ENCODE data around the gene SLC16A5. TPM values are rescaled to one million over a fixed set of nuclear protein-coding genes. Genes with fewer than 3 reads are reported as not detected.

SLC16A5 gene
- polyA plus RNA-seq, 3 donors = 26.1 to 99.4 (median 27.0) TPM

GRCh38 chr17:75077496-75078283, 10.1 kb upstream of the SLC16A5 start:
- Histone ChIP-seq H3K36me3 (replicated peaks in 1 of 2; ENCODE audit: control insufficient read depth in 1 of 2, insufficient read depth in 2 of 2, low read length in 2 of 2) (no peaks in the 10 kb centered on the region), H3K9ac (ENCODE audit: insufficient read depth, low read length, poor library complexity, severe bottlenecking) (peak overlapping the region; percentile 68), H4K20me1 (ENCODE audit: insufficient read depth, low read length) (no peaks in the 10 kb centered on the region), H2AFZ (ENCODE audit: insufficient read depth, low read depth, low read length, poor library complexity, severe bottlenecking) (peak overlapping the region; percentile 94), H3K4me1 (ENCODE audit: control insufficient read depth in 1 of 2, insufficient read depth in 2 of 2, low read length in 2 of 2) (peaks cover 61 to 63% of the 10 kb centered on the region in 2 donors), H3K27ac (ENCODE audit: low read depth in 1 of 2, low read length in 2 of 2) (peak overlapping the region; percentile 14 to 73), H3K79me2 (ENCODE audit: insufficient read depth, low read length) (no peaks in the 10 kb centered on the region), H3K4me3 (replicated peaks in 1 of 3; ENCODE audit: low read depth in 2 of 3, low read length in 3 of 3) (peak overlapping the region; percentile 1 to 71 (median 23)), H3K4me2 (replicated peaks; ENCODE audit: extremely low read depth, low read length, poor library complexity, severe bottlenecking) (peak overlapping the region; percentile 89), H3K27me3 (ENCODE audit: control insufficient read depth in 2 of 2, insufficient read depth in 2 of 2, low read length in 2 of 2) (no peaks in the 10 kb centered on the region), H3K9me3 (replicated peaks in 1 of 2; ENCODE audit: control insufficient read depth in 1 of 2, insufficient read depth in 1 of 2, low read length in 2 of 2) (no peaks in the 10 kb centered on the region)
- 6% methylated on average over 39 of the region's 53 CpGs for WGBS (ENCODE audit: insufficient coverage)
- TF ChIP-seq CTCF (IDR thresholded peaks at IDR 0.05) = peak; percentile 43
- H3K9me3 Mint-ChIP-seq = peaks cover 0 to 4% (median 0%) of the 10 kb centered on the region in 7 donors
- peak overlapping the region; percentile 75 to 89 for H3K4me3 Mint-ChIP-seq
- H3K27ac Mint-ChIP-seq = peak overlapping the region in 6 of 7 donors; percentile 25 to 87 (median 70)
- H3K36me3 Mint-ChIP-seq = no peaks in the 10 kb centered on the region
- peak; percentile 56 to 74 (median 60) for DNase-seq
- intact Hi-C loops (cut with micrococcal nuclease) = loop anchor here in 1 of 2 donors (5.0 kb wide), 1 partner anchor 35 kb away; no protein-coding TSS in a partner anchor
- peaks cover 64% of the 10 kb centered on the region for H3K4me1 Mint-ChIP-seq
- peaks cover 0 to 4% (median 1%) of the 10 kb centered on the region in 3 donors for H3K27me3 Mint-ChIP-seq (ENCODE audit: low read depth in 3 of 3)

GRCh38 chr17:75078284-75079022, 9.3 kb upstream of the SLC16A5 start:
- Mint-ChIP-seq H3K27me3 (ENCODE audit: low read depth in 3 of 3) (peaks cover 0 to 4% (median 1%) of the 10 kb centered on the region in 3 donors), H3K4me3 (peak overlapping the region in 1 of 2 donors; percentile 75), H3K36me3 (no peaks in the 10 kb centered on the region), H3K9me3 (peaks cover 0 to 4% (median 0%) of the 10 kb centered on the region in 7 donors), H3K27ac (peak overlapping the region in 2 of 7 donors; percentile 53 to 84), H3K4me1 (peaks cover 64% of the 10 kb centered on the region)
- H3K9me3 ChIP-seq (replicated peaks in 1 of 2; ENCODE audit: control insufficient read depth in 1 of 2, insufficient read depth in 1 of 2, low read length in 2 of 2) = no peaks in the 10 kb centered on the region
- peaks cover 61 to 63% of the 10 kb centered on the region in 2 donors for H3K4me1 ChIP-seq (ENCODE audit: control insufficient read depth in 1 of 2, insufficient read depth in 2 of 2, low read length in 2 of 2)
- H3K27ac ChIP-seq (ENCODE audit: low read depth in 1 of 2, low read length in 2 of 2) = no peak overlapping the region
- no peaks in the 10 kb centered on the region for H3K79me2 ChIP-seq (ENCODE audit: insufficient read depth, low read length)
- H3K36me3 ChIP-seq (replicated peaks in 1 of 2; ENCODE audit: control insufficient read depth in 1 of 2, insufficient read depth in 2 of 2, low read length in 2 of 2) = no peaks in the 10 kb centered on the region
- H3K4me3 ChIP-seq (replicated peaks in 1 of 3; ENCODE audit: low read depth in 2 of 3, low read length in 3 of 3) = peak overlapping the region in 1 of 3 experiments; percentile 71
- no peaks in the 10 kb centered on the region for H3K27me3 ChIP-seq (ENCODE audit: control insufficient read depth in 2 of 2, insufficient read depth in 2 of 2, low read length in 2 of 2)
- peak overlapping the region; percentile 89 for H3K4me2 ChIP-seq (replicated peaks; ENCODE audit: extremely low read depth, low read length, poor library complexity, severe bottlenecking)
- peak overlapping the region; percentile 94 for H2AFZ ChIP-seq (ENCODE audit: insufficient read depth, low read depth, low read length, poor library complexity, severe bottlenecking)
- intact Hi-C loops (cut with micrococcal nuclease) = loop anchor here in 1 of 2 donors (5.0 kb wide), 1 partner anchor 34 kb away; no protein-coding TSS in a partner anchor
- DNase-seq = no peak
- WGBS (ENCODE audit: insufficient coverage) = 80% methylated on average over 12 of the region's 17 CpGs
- TF ChIP-seq CTCF (IDR thresholded peaks at IDR 0.05) = no peak
- no peaks in the 10 kb centered on the region for H4K20me1 ChIP-seq (ENCODE audit: insufficient read depth, low read length)
- no peak overlapping the region for H3K9ac ChIP-seq (ENCODE audit: insufficient read depth, low read length, poor library complexity, severe bottlenecking)

Measured in CD14-positive monocyte (primary cell).